Stimulated activated CD8-positive, alpha-beta memory T cell treated with anti-CD3 and anti-CD28 coated beads, Interleukin-7, amount 100 ng/mL, for 1 hour (primary cell): ENCODE results near the gene APBA2.
"Not testable (repeated sequence)": the region's sequence is repeated elsewhere in the genome, so short reads cannot be mapped to it uniquely, and the experiment has no call there.

Source experiments
- DNase-seq, 2 donors: peaks; one replicate each; pipeline ENCODE4 v3.0.0-alpha.2; 2020; ENCODE audit warnings: low read depth in 2 of 2

The APBA2 gene

DNA sequence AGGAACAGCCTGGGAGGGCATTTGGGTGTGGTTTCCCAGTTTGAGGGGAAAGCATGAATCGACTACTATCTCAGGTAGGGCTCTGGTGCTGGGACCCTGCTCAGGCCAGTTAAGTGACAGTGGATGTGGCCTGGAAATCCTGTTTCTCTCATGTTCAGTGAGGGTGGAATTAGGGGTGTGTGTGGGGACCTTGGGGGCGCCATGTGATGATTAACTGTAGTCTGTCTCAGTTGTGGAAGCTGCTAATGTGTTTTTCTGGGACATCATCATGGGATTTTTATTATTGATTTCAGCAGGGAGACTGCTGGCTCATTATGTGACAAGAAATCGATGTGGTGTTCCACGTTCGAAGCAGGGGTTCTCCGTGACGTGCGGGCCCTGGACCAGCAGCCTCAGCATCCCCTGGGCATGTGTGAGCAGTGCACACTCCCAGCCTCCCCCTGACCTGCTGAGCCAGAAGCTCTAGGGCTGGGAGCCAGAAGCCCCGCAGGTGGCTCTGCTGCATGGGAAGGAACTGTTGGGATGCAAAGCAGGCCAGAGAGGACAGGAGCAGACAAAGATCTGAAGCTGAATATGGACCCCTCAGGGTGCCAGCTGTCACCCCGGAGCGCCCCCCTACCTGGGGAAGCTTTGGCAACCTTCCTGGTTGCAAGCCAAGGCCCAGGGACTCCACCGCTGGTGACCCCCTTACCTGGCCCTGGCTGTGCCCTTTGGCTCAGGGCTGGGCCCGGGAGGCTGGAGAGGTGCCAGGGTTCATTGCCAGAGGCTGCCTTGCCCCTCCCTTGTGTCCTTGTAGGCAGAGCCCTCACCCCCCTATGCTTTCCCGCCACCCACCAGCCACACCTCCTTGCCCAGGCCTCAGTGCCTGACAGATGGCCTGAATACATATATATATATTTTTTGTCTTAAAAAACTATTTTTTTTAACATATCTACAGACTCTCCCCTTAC, 149.8 kb downstream of the APBA2 start:
- no peak for DNase-seq

DNA sequence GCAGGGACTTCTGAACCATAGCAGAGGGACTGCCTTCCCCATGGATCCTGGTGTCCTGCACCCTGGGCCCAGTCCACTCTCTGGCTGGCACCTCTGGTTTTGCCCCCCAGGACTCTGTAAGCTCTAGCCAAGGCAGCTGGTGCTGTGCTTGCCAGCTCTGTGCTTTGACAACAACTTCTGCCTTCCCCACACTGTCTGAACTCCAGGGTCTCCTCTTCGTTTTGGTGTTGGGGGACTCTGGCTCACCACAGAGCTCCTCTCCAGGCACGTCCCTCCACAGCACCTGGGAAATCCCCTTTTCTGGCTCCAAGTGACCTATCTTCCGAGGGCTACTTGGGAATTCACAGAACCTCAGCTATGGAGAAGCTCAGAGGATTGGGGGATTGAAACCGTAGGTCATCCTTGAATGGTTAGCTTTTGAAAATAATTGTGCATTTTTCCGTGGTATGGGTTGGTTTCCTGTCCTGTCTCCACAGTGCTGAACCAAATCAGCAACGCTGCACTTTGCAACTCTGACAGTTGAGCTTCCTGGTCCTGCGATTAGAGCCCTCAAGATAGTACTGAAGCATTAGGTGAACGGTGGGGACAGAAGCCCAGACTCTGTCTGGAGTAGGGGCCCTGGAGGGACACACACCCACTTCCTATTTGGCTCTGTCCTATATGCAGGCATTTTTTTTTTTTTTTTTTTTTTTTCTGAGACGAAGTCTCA, 152.4 kb downstream of the APBA2 start:
- DNase-seq: no peak

DNA sequence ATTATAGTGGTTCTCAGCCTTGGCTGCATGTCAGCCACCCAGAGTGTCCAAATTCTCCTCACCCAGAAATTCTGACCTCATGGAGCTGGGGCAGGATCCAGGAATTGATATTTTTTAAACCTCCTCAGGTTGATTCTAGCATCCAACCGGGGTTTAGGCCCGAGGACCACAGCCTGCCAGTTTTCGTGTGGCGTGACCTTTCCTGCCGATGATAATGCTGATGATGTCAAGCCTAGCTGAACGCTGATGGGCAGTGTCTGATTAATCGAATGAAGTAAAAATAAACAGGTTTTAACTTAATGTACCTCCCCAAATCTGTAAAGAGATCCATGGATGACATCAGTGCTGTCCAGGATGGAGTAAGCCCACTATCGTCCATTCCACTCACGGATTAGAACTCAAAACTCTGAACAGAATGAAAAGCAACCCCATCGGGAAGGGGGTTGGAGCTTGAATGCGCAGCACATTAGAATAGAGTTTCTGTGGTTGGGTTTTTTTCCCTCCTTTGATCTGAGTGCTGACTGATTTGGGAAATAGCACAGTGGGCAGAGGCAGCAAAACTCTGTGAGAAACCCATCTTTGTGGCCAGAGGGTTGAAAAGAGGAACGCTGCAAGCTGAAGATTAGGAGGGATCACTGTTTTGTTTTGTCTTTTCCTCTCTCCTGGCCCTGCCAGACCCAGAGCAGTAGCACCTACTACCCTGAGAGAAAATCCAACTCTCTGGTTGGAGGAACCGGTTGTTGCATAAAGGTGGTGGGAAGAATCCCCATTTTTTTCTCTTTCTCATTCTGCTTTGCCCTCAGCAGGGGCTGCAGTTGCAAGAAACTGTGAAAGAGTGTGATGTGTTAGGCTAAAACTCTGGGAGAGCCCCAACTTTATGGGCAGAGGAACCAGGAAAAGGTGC, 153.9 kb downstream of the APBA2 start:
- no peak for DNase-seq

GRCh38 chr15:29040370-29040751, 154.6 kb downstream of the APBA2 start:
- DNase-seq: no peak

GRCh38 chr15:29043736-29044502, 158.1 kb downstream of the APBA2 start:
- no peak for DNase-seq

GRCh38 chr15:29044503-29044901, 158.7 kb downstream of the APBA2 start:
- DNase-seq: no peak

- DNase-seq: not testable (repeated sequence)
Measured at GRCh38 chr15:29045161-29045560, 159.4 kb downstream of the APBA2 start.

- no peak for DNase-seq
Measured at GRCh38 chr15:29045717-29046116, 159.9 kb downstream of the APBA2 start.

DNA sequence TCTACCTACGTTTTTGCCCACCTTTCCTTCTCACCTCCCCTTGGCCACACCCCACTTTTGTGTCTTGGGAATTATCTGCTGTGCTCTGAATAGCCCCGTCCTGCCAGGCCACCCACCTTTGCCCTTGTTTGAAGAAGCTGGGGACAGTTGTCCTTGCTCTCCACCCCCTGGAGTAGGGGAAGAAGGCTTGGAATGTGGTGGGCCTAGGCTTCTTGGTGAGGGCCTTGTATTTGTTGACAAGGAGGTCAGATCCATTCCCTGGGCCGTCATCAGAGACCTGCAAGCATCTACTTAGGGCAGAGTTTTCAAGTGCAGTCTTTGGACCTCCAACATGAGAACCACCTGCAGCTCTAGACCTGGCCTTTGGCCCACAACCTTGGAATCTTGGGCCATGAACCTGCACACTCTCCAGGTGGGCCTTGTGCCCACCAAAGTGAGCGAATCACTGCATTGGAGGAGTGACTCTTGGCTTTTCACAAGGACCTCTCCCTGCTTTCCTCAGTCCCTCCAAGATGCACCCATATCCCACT, 160.6 kb downstream of the APBA2 start:
- no peak for DNase-seq

GRCh38 chr15:29046977-29047376, 161.2 kb downstream of the APBA2 start:
- no peak for DNase-seq

DNA sequence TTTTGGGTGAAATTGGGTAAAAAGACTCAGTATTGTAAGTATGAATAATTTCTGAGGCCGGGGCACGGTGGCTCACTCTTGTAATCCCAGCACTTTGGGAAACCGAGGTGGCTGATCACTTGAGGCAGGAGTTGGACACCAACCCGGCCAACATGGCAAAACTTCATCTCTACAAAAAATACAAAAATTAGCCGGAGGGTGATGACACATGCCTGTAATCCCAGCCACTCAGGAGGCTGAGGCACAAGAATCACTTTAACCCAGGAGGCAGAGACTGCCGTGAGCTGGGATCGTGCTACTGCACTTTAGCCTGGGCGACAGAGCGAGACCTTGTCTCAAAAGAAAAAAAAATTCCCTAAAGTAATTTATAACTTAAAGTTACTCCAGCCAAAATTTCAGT, 162.2 kb downstream of the APBA2 start:
- no peak for DNase-seq

GRCh38 chr15:29050870-29051269, 165.1 kb downstream of the APBA2 start:
- DNase-seq: no peak

DNA sequence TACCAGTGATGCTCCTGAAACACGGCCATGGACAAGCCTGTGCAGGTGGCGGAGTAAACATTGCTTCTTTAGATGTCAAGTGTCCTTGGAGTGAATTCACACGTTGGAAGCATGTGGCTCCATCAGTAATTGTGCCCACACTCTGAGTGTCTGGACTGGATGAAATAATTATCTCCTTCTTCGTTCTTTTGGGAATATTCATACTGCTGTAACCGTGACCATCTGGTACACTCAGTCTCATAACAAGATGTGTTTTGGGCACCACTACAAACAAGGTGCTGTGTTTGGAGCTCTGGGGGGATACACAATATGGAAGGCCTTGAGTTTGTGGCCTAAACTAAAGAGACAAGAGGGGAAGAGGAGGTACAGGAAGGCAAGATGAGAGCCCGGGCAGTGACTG, 165.6 kb downstream of the APBA2 start:
- no peak for DNase-seq

DNA sequence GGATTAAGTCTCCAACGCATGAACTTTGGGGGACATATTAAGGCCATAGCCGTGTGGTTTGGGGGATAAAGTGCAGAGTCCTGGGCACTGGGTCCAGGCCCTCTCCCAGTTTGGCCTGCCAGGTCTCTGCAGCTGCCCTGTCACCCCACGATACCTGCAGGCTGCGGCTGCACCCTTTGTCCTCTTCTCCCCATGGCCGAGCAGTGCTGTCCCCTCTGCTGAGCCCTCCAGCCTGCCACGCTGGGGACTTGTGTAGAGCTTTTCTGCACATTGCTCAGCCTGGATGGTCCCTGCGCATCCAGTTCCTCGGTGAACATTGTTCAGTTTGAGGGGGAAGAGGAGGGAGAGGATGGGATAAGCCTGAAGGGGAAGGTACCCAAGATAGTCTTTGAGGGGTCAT, 167.2 kb downstream of the APBA2 start:
- DNase-seq: no peak

DNA sequence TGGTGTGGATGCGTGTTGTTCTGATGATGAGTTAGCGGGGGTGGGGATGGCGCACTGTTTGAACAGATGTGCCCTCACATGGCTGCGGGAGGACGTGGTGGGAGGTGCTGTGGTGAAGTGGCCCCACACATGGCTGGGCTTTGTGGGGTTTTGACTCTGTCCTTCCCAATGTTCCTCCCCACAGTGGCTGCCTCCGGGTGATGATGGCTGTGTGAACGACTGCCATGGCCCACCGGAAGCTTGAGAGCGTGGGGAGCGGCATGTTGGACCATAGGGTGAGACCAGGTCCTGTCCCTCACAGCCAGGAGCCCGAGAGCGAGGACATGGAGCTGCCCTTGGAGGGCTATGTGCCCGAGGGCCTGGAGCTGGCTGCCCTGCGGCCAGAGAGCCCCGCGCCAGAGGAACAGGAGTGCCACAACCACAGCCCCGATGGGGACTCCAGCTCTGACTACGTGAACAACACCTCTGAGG, 167.9 kb downstream of the APBA2 start:
- DNase-seq: no peak

DNA sequence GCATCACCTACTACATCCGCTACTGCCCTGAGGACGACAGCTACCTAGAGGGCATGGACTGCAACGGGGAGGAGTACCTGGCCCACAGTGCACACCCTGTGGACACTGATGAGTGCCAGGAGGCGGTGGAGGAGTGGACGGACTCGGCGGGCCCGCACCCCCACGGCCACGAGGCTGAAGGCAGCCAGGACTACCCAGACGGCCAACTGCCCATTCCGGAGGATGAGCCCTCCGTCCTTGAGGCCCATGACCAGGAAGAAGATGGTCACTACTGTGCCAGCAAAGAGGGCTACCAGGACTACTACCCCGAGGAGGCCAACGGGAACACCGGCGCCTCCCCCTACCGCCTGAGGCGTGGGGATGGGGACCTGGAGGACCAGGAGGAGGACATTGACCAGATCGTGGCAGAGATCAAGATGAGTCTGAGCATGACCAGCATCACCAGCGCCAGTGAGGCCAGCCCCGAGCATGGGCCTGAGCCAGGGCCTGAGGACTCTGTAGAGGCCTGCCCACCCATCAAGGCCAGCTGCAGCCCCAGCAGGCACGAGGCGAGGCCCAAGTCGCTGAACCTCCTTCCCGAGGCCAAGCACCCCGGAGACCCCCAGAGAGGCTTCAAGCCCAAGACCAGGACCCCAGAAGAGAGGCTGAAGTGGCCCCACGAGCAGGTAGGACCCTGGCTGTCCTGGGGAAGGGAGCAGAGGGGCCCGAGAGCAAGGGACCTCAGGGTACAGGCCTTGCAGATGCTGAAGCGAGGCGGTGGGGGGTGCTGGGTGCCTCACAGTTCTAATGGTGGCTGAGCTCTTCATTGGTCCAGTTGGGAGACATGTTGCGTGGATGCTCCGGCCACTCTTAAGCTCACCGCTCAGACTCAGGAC, 168.6 kb downstream of the APBA2 start:
- DNase-seq: no peak

DNA sequence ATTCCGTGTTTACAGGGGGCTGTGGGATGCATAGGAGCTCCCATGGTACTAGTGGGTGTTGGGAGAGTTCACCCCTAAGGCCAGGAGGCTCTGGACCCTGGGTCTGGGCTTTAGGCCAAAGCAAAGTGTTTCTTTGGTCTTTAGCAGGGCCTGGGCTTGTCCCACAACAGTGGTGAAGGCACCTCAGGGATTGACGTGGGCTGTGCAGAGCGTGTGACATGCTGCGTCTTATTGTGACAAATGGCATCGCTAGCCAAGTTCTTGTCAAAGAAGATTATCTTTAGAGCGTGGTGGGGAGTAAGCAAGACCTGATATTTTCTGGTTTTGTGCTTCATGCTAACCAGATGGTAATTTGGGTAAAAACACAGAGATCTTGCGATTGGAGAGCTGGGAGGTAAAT, 170.1 kb downstream of the APBA2 start:
- DNase-seq: no peak

GRCh38 chr15:29056839-29057450, 171.2 kb downstream of the APBA2 start:
- DNase-seq: no peak

DNA sequence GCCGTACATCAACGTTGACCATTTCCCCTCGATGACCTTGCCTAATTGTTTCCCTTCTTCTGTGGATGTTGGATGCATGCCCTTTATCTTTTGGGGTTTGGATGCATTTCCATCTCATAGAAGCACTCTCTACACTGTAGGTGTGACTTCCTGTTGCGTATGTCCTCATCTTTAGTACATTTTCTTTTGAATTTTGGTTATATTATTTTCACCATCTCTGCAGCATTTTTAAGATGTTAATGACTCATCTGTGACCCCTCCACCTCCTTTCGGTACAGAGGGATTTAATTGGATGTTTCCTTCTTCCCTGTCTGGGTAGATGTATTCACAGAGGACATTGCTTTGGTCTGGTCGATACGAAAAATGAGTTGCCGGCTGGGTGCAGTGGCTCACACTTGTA, 172.1 kb downstream of the APBA2 start:
- DNase-seq: no peak
